ENCODE measurements around the gene SART3.

The SART3 gene

DNA sequence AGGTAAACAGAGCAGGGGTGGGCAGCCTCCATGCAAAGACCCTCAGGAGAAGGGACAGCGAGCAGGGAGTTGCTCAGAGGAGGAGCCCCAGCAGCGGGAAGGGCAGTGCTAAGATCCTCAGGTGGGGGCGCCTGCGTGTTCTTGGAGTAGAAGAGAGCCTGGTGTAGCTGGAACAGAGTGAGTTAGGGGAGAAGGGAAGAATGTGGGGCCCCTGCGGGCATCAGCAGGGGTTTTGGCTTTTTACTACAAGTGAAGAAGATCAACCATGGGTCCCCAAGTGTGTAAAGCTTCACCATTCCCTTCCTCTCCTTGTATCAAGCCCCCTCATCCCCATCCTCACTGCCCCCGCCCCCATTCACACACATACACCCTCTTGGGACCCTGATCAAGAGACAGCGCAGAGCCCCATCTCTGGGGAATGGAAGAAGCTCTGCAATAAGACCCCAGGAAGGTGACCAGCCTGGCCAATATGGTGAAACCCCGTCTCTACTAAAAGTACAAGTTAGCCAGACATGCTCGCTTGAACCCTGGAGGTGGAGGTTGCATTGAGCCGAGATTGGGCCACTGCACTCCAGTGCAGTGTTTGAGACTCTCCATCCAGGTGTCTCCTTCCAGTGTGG is 47.1 kb upstream of the SART3 start:
- DNase-seq (ENCODE audit: extremely low read depth, insufficient read length), result no peak
- Histone ChIP-seq H3K4me3 (replicated peaks; ENCODE audit: low read depth, low read length) (no peak overlapping the region), H3K27me3 (replicated peaks; ENCODE audit: control insufficient read depth, insufficient read depth, low read length) (no peaks in the 10 kb centered on the region), H3K36me3 (ENCODE audit: control insufficient read depth, insufficient read depth, low read length) (no peaks in the 10 kb centered on the region)
- TF ChIP-seq, protein P1, sequence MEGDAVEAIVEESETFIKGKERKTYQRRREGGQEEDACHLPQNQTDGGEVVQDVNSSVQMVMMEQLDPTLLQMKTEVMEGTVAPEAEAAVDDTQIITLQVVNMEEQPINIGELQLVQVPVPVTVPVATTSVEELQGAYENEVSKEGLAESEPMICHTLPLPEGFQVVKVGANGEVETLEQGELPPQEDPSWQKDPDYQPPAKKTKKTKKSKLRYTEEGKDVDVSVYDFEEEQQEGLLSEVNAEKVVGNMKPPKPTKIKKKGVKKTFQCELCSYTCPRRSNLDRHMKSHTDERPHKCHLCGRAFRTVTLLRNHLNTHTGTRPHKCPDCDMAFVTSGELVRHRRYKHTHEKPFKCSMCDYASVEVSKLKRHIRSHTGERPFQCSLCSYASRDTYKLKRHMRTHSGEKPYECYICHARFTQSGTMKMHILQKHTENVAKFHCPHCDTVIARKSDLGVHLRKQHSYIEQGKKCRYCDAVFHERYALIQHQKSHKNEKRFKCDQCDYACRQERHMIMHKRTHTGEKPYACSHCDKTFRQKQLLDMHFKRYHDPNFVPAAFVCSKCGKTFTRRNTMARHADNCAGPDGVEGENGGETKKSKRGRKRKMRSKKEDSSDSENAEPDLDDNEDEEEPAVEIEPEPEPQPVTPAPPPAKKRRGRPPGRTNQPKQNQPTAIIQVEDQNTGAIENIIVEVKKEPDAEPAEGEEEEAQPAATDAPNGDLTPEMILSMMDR (IDR thresholded peaks at IDR 0.05; ENCODE audit: insufficient read depth, low read length, poor library complexity, severe bottlenecking), result no peak

DNA sequence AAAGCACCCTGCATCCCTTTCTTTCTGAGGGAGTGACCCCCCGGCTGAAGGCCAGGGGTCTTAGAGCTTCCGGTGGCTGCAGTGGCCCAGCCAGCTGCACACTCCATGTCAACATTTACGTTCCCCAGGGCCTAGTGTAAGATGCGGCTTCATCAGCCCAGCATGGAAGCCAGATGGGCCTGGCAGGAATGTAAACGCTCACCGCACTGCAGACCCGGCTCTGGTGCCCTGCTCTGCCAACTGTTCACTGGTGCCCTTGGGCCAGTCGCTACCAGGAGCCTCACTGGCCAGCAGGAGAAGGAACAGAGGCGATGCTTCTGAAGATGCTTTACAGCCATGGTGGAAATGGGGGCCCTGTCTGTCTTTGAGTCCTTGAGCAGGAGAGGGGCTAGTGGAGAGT is 45.5 kb upstream of the SART3 start:
- Histone ChIP-seq H3K27me3 (replicated peaks; ENCODE audit: control insufficient read depth, insufficient read depth, low read length) (no peaks in the 10 kb centered on the region), H3K36me3 (ENCODE audit: control insufficient read depth, insufficient read depth, low read length) (no peaks in the 10 kb centered on the region), H3K4me3 (replicated peaks; ENCODE audit: low read depth, low read length) (no peak overlapping the region)
- DNase-seq (ENCODE audit: extremely low read depth, insufficient read length), result no peak
- TF ChIP-seq, protein P1 (IDR thresholded peaks at IDR 0.05; ENCODE audit: insufficient read depth, low read length, poor library complexity, severe bottlenecking), result no peak

DNA sequence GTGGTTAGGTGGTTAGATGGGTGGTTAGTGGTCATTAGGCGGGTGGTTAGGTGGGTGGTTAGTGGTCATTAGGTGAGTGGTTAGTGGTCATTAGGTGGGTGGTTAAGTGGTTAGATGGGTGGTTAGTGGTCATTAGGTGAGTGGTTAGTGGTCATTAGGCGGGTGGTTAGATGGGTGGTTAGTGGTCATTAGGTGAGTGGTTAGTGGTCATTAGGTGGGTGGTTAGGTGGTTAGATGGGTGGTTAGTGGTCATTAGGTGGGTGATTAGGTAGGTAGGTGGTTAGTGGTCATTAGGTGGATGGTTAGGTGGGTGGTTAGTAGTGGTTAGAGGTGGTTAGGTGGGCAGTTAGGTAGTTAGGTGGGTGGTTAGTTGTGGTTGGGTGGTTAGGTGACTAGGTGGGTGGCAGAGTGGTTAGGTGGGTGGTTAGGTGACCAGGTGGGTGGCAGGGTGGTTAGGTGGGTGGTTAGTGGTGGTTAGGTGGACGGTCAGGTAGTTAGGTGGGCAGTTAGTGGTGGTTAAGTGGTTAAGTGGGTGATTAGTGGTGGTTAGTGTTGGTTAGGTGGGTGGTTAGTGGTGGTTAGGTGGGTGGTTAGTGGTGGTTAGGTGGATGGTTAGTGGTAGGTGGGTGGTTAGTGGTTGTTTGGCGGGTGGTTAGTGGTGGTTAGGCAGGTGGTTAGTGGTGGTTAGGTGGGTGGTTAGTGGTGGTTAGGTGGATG is 44.9 kb upstream of the SART3 start:
- no peak overlapping the region for H3K4me3 ChIP-seq (replicated peaks; ENCODE audit: low read depth, low read length)
- H3K27me3 ChIP-seq (replicated peaks; ENCODE audit: control insufficient read depth, insufficient read depth, low read length), result no peaks in the 10 kb centered on the region
- TF ChIP-seq, protein P1 (IDR thresholded peaks at IDR 0.05; ENCODE audit: insufficient read depth, low read length, poor library complexity, severe bottlenecking), result no peak
- H3K36me3 ChIP-seq (ENCODE audit: control insufficient read depth, insufficient read depth, low read length), result no peaks in the 10 kb centered on the region
- DNase-seq (ENCODE audit: extremely low read depth, insufficient read length), result no peak

DNA sequence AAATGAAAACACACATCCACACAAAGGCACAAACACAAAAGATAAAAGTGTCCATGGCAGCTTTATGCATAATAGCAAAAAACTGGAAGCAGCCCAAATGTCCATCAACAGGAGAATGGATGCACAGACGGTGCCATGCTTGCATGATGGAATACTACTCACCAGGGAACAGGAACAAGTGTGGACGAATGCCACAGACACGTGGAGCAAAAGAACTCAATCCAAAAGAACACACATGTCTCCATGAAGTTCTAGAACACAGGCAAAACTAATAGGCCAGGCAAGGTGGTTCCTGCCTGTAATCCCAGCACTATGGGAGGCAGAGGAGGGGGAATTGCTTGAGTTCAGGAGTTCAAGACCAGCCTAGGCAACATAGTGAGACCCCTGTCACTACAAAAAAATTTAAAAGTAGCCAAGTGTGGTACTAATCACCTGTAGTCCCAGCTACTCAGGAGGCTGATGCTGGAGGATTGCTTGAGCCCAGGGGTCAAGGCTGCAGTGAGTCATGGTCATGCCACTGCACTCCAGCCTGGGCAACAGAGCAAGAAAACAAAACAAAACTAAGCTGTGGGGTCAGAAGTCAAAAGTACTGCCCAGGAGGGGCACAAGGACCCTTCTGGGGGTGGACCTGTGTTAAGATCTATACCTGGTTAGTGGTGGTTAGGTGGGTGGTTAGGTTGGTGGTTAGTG is 44.2 kb upstream of the SART3 start:
- TF ChIP-seq, protein P1 (IDR thresholded peaks at IDR 0.05; ENCODE audit: insufficient read depth, low read length, poor library complexity, severe bottlenecking), result no peak
- Histone ChIP-seq H3K27me3 (replicated peaks; ENCODE audit: control insufficient read depth, insufficient read depth, low read length) (no peaks in the 10 kb centered on the region), H3K4me3 (replicated peaks; ENCODE audit: low read depth, low read length) (no peak overlapping the region), H3K36me3 (ENCODE audit: control insufficient read depth, insufficient read depth, low read length) (no peaks in the 10 kb centered on the region)
- no peak for DNase-seq (ENCODE audit: extremely low read depth, insufficient read length)

DNA sequence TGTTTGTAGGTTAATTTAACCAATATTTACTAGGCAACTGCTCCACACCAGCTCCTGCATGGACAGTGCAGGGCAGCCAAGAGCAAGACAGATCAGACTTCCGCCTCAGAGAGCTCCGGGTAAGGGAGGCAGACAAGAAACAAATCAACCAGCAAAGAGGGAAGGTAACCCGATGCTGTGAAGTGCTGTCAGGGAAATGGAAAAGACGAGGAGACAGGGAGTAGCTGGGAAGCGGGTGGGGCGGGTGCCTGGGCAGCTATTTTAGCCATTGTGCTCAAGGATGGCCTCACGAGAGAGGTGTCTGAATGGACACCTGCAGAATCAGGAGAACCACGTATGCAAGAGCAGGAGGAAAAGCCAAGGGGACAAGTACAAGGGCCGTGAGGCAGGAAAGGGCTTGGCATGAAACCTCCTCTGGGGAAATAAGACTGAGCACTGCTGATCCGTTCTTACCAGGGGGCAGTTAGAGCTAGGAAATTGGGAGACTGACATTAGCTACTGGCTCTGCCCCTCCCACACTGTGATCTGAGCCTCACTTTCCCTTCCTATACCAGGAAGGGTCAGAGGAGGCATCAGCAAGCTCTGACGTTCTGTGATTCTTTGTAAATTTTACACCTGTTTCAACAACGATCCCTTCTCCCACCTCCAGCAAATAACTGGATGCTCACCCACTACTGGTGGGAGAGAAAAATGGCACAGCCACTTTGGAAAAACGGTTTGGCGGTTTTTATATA is 43.4 kb upstream of the SART3 start:
- DNase-seq (ENCODE audit: extremely low read depth, insufficient read length), result no peak
- Histone ChIP-seq H3K4me3 (replicated peaks; ENCODE audit: low read depth, low read length) (no peak overlapping the region), H3K36me3 (ENCODE audit: control insufficient read depth, insufficient read depth, low read length) (no peaks in the 10 kb centered on the region), H3K27me3 (replicated peaks; ENCODE audit: control insufficient read depth, insufficient read depth, low read length) (no peaks in the 10 kb centered on the region)
- TF ChIP-seq, protein P1 (IDR thresholded peaks at IDR 0.05; ENCODE audit: insufficient read depth, low read length, poor library complexity, severe bottlenecking), result no peak
